CD4-positive, alpha-beta T cell treated with Interleukin-6 at 100 ng/mL for 8 hours (primary cell): ENCODE data around the gene SEC23B.
"Not testable (repeated sequence)": the region's sequence is repeated elsewhere in the genome, so short reads cannot be mapped to it uniquely, and the experiment has no call there.

Experiments
- DNase-seq: peaks from one replicate; pipeline ENCODE4 v3.0.0-alpha.2; 2020; ENCODE audit warnings: mixed read lengths, low spot score

The SEC23B gene

DNA sequence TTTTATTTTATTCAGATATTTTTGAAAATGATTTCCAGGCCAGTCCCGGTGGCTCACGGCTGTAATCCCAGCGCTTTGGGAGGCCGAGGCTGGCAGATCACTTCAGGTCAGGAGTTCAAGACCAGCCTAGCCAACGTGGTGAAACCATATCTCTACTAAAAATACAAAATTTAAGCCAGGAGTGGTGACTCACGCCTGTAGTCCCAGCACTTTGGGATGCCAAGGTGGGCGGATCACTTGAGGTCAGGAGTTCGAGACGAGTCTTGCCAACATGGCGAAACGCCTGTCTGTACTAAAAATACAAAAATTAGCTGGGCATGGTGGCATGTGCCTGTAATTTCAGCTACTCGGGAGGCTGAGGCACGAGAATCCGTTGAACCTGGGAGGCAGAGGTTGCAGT, 19.0 kb downstream of the SEC23B start:
- DNase-seq, result not testable (repeated sequence)

DNA sequence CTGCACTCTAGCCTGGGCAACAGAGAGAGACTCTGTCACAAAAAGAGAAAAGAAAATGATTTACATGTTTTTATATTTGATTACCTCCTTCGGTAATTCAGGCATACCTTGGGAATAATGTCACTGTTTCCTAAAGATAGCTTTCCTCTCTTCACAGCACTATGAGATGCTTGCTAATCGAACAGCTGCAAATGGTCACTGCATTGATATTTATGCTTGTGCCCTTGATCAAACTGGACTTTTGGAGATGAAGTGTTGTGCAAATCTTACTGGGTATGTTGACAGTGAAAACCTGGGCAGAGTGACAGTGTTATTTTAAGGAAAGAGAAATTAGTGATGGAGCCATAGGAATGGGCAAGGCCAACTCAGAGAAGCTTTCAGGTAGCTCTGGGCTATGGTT, 19.6 kb downstream of the SEC23B start:
- no peak for DNase-seq

DNA sequence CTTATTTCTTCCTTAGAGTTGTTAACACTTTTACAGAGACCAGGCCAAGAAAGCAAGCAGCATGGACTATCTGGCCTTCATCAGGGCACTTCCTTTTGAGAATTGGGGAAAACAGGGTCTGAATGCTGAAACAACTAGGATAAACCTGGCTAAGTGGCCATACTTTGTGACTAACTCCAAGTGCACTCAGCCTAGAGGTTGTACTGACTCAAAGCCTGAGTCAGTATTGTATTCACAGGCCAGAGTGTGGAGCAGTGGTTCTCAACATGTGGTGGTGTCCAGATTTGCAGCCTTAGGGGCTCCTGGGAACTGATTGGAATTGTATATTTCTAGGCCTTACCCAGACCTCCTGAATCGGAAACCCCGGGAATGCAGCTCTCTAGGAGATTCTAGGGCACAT, 20.1 kb downstream of the SEC23B start:
- no peak for DNase-seq

DNA sequence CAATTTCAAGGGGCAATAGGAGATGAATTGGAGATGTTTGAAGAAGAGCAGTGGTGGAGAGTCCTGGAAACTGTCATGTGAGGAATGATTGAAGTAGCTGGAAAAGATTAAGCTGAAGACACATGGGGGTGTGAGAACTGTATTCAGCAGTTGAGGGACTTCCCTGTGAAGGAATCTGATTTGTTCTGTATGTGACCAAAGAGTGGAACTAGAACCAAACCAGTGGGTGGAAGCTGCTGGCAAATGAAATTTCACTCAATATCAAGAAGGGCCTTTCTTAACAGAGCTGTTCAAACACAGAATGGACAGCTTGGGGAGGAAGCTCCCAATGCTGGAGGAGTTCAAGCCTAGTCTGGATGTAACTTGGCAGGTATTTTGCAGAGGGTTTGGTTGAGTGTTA, 21.3 kb downstream of the SEC23B start:
- DNase-seq, result no peak

DNA sequence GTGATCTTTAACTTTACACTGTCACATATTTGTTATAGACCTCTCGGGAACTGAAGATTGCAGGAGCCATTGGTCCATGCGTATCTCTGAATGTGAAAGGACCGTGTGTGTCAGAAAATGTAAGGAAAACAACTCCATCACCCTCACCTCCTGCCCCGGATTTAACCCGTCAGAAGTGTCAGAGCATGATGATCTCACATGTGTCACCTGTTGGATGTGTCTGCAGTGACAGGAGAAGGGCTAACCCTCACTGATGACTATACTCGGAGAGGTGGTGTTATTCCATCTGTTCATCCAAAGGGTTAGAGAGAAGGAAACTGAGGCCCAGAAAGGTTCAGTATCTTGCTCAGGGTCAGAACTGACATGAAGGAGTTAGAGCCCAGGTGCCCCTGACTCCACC, 24.9 kb downstream of the SEC23B start:
- DNase-seq, result no peak

DNA sequence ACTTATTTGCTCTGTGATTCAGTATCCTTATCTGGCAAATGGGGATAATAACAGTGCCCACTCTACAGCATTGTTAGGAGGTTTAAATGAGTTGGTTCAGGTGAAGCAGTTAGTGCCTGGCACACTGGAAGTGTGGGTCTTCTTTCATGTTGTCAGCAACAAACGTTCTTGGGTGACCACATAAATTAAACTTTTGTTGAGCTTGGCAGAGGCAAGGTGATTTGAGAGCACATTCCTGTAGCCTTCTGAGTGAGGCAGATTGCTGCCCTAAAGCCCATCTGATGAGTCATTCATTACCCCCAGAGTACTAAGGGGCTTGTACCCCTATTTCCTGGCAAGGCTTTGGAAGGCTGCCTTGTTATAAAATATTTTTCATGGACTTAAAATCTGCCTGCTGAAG, 25.8 kb downstream of the SEC23B start:
- no peak for DNase-seq

DNA sequence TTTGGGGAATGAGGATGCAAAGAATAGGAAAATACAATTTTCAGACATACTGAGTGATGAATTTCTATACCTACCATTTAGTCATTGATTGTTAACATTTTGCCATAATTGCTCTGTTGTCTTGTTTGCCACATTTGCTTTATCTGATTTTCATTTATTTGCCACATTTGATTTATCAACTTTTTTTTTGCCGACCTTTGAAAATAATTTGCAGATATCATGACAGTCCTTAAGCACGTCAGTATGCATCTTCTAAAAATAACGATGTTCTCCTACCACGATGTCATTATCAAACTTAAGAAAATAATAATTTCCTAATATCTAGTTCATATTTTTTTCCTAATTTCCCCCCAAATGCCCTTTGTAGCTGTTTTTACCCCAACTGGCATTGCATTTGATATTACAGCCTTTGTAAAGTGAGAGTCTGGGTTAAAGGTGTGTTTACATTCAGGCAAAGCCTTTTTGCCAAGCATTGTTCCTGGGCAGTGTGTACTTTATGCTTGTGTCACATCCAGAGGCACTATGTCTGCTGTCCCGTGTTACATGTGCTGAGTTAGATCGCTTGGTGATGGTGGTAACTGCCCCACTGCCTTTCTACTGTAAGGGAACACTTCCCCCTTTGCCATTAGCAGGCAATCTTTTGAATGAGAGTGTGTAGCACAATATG, 26.4 kb downstream of the SEC23B start:
- no peak for DNase-seq

DNA sequence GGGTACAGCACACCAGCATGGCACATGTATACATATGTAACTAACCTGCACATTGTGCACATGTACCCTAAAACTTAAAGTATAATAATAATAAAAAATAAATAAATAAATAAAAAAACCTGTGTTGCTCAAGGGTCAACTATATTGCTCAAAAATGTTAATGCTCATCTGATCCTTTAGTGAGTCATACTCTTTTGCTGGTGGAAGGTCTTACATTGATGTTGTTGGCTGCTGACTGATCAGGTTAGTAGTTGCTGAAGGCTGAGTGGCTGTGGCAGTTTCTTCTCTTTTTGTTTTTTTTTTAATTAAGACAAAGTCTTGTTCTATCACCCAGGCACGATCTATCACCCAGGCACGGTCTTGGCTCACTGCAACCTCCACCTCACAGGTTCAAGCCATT, 29.9 kb downstream of the SEC23B start:
- DNase-seq, result no peak

DNA sequence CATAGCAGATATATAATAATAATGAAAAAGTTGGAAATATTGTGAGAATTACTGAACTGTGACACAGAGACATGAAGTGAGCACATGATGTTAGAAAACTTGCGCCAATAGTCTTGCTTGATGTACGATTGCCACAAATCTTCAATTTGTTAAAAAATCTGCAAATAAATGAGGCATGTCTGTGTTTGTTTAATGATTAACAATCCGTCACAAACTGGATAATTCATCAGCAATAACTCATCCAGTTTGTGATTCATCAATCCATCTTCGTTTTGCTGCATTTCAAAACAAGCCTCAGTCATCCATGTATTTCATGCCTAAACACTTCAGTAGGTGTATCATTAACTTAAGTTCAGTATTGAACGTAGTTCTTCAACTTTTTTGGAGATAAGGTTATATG, 34.0 kb downstream of the SEC23B start:
- DNase-seq, result no peak

DNA sequence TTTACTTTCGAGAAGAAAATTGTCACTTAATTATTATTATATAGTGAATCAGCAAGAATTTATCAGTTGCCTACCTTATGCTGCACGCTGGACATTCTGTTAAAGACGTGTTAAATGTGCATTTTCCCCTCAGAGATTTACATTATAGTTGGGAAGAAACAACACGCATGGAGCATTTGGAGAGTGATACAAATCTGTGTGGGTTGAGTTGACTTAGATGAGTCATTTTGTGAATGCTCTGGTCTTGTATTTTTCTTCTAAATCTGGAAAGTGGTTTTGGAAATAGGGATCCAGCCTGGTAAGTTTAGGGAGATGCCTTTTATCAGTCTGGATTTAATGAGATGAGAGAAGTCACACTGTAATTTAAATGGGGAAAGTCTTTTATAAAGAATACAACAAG, 35.5 kb downstream of the SEC23B start:
- no peak for DNase-seq

DNA sequence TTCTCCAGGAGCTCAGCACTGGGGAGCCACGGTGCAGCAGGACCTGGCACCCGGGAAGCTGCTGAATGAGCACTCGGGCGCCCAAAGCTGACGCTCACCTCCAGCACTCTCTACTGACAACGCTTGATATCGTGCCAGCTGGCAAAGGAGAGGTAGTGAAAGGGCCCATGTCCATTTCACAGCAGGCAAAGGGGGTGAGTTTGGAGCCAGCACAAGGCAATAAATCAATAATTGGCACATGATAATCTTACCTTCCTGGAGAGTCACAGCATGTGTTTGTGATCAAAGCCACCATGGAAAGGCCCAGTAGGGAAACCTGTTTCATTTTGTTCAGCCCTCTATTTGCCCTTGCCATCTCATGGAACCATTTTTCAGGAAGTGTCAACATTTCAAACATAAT, 36.2 kb downstream of the SEC23B start:
- no peak for DNase-seq

DNA sequence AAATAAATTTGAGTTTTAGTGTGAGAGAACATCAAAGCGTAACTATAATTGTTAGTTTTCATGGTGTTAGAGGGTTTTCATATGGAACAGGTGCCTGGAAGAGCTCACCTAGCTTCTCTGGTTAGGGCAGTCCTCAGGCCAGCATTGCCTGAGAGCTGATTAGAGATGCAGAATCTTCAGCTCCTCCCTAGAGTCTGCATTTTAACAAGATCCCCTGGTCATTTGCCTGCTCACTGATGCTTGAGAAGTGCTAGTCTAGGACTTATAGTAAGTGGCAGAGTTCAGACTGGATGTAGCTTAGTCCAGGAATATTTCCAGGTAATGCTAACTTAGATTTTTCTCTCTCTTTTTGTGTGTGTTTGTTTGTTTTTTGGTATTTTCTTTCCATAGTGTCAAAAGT, 37.8 kb downstream of the SEC23B start:
- no peak for DNase-seq

DNA sequence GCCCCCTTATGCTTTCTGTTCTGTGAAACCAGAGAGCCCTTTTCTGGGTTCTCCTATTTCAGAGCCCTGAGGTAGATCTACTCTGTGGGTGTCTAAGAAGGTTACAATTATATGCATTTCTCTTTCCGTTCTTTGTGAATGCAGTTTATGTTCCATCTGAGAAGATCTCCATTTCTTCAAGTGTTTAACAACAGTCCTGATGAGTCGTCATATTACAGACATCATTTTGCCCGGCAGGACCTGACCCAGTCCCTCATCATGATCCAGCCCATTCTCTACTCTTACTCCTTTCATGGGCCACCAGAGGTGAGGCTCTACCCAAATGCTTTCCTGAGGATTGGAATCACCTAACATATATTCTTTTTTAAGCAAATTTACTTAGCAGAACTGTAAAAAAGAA, 40.7 kb downstream of the SEC23B start:
- no peak for DNase-seq

DNA sequence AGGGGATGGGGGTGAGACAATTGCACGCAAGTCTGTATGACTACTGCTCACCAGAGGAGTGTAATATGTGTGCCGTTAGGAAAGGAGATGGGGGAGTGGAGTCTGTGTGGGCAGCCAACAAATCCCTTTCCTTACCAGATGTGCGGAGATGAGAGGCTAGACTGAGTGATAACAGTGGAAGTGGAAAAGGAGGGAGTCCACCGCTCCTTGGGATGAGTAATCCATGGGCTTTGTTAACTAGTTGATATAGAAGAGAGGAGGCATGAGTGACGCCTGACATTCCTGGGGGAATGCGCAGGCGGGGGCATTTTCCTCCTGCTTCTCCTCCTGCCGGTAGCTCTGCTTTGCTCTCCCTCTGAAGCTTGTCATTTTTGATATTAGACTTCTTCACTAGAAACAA, 46.0 kb downstream of the SEC23B start:
- no peak for DNase-seq

DNA sequence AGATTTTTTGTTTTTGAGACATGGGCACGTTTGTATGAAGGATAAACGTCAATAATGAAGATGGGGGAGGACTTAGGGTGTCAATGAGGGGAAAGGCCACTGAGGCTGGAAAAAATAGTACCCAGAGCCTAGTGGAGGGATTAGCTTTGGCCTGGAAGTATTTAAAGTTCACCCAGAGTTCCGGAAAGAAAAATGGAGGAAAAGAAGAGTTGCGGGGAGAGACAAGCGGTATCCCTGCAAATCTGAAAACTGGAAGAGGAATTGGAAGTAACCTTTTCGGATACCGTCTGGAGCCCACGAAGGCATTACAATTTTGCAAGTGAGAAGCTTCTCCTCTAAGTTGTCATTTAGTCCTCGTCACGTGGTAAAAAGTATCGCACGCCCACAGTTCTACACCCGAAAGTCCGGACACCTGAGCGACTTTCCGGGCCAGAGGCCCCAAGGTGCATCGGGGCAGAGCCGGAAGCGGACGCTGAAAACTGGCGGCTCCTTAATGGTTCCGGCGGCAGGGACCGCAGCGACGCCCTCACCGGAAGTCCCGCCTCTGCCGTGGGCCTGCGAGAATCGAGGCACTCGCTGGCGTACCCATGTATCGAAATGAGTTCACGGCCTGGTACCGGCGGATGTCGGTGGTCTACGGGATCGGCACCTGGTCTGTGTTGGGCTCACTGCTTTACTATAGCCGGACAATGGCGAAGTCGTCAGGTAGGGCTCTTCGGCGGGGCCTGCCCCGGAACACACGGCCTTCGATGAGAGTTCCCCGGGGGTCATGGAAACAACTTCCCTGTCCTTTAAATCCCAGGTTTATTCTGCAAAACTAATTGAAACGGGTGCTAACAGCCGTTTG, 59.4 kb downstream of the SEC23B start, which contains the start of gene SMIM26:
TSS of gene SMIM26 (plus strand) at position 541 of the 847 bp plus-strand sequence. CDS start at position 588, 47 bp downstream.
- peak; percentile 93 for DNase-seq

DNA sequence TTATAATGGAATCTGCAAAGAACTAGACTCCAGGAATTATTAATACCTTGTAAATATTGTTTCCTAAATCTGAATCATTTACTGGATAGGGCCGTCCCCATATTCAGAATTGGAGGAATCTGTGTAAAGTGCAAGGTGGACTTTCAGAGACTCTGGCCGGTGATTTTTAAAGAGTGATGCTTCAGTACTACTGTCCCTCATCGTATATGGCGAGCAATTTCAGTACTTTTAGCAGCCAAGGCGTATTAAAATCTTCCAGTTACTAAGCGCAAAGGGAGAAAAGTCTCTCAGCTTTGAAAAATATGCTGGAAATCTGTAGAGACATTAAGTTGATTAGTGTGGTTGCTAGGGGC, 60.0 kb downstream of the SEC23B start:
- DNase-seq, result no peak

DNA sequence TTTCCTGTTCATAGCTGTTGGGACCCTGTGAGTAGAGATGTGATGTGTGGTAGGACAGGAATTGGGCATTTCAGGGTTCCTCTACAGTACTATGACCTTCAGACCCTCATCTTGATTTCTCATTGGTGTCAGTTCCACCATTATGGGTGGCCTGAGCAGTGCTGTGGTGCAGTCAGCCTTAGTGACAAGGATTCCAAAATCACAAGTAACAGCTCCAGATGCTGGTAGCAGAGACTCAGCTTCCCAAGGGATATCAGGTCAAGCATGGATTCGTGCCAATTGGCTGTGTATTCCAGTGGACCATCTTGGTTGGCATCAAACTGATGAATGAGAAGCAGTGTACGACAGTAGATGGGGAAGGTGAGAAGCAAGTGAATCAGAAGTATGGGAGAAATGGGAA, 63.3 kb downstream of the SEC23B start:
- DNase-seq, result no peak

DNA sequence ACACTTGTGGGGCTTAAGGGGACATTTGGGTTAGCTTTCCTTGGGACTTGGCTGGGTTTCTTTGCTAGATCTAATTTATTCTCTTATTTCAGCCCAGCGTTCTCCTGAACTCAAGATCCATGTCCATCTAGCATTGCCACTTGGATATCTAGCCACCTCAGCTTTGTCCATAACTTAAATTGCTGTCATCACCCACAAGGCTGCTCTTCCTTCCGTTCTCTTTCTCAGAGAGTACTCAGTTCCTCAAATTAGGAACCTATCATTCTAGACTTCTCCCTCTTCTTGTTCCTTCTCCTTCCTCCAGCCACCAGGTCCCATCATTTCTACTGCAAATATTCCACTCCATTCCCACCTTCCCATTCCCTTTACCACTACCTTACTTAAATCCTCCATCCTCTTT, 63.8 kb downstream of the SEC23B start:
- DNase-seq, result no peak

DNA sequence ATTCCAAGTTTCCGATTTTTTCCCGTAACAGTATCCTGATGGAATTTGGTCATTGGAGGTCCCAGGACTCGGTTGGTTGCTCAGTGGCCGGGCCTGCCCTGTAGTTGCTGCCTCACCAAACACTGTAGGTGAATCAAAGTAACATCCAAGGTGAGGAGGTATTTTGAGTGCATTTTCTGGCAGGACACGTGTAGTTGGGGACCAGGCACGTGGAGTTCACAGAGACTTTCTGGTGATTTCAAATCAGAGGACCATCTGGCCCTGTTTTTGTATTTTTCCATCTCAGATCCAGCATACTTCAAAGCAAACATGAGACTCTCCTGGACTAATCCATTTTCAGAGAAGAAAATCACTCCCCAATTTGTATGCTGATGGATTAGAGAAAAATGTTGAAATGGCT, 70.2 kb downstream of the SEC23B start:
- DNase-seq, result no peak

DNA sequence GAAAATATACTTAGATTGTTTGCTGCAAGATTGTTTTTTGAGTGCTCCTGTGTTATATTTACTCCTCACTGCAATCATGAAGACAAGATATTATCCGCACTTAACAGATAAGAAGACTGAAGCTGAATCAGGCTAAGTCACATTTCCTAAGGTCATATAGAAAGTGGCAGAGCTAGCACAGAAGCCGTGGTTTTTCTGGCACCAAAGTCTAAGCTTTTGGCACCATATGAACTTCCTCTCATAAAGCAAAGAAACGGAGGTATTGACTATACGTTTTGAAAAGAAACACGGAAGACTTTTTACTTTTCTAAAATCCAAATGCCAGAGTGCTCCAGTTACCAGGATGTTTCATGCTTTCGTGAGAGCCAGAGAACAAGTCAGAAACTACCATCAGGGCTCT, 70.8 kb downstream of the SEC23B start:
- DNase-seq, result no peak

DNA sequence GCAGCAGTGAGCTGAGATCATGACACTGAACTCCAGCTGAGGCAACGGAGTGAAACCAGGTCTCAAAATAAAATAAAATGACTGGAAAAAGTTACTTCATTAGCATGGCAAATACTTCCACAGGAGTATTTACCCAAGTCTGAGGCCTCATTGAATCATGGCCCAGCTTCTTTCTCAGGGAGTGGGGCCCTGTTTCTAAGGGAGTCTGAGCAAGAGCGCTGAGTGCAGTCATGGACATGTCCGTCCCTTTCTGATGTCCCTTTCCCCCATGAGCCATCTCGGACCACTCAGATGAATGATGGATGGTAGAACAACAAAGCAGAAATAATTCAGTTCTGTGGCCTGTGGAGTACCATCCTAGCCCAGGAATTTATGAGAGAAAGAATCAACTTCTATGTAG, 72.3 kb downstream of the SEC23B start:
- no peak for DNase-seq

DNA sequence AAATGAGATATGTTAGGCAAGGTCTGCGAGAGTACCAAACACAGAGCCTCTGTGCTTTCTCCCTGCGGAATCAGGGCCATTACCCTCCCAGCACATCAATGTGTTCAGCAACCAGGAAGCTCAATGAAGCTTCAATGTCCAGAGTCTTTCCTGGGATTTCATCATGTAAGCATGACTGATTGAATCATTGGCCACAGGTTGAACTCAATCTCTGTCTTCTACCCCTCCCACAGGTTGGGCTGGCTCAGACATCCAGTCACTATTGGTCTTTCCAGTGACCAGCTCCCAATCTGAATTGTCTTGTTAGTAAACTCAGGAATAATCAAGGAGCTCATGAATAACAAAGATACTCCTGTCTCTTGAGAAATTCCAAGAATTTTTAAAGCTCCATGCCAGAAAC, 77.4 kb downstream of the SEC23B start:
- no peak for DNase-seq

DNA sequence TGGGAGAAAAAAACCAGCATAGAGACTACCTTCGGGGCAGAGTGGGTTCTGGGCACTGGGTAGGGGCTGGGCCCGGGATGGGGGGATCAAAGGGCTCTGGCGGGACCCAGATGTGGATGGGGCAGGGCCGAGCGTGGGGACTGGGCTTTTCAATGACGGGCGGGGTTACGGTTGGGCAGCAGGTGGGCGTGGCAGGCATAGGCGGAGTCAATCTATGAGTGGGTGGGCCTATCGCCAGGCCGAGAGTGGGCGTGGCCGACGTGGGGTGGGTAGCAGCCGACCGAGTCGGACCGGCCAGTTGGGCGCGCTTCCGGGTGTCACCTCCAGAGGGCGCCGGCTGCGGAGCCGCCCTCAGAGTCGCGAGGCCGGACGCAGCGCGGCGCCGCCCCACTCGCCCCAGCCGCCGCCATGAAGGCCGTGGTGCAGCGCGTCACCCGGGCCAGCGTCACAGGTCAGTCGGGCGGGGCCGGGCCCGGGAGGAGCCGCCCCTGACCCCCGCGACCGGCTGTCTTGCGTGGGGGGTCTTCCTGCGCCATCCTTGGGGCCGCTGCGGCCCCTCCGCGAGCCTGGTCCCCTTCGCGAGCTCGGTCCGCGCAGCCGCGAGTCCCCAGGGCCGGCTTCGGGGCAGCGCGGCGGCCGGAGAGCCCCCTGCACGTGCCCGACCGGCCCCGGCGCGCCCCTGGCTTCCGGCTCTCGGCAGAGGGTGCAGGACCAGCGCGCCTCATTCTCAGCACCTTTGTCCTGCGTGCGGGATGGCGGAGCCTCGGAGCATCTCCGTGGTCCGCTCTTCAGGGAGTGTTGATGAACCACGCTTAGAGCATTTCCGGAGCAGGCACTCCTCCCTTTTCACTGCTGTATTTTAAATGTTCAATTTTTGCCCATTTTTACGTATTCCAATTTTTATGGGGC, 80.2 kb downstream of the SEC23B start, which contains the start of gene DTD1:
TSS of gene DTD1 (plus strand) at position 390 of the 909 bp plus-strand sequence. CDS start at position 409, 19 bp downstream.
- peak; percentile 78 for DNase-seq
